GM19328 (cell line): Measurements from ENCODE around the gene TCF4.

Experiments used
- ATAC-seq: cut with Tn5 transposase; IDR thresholded peaks from one replicate; pipeline ENCODE4 v1.9.1; 2021; ENCODE audit warnings: mild to moderate bottlenecking, moderate library complexity; ENCODE audit not compliant: unreplicated experiment

Gene TCF4

DNA sequence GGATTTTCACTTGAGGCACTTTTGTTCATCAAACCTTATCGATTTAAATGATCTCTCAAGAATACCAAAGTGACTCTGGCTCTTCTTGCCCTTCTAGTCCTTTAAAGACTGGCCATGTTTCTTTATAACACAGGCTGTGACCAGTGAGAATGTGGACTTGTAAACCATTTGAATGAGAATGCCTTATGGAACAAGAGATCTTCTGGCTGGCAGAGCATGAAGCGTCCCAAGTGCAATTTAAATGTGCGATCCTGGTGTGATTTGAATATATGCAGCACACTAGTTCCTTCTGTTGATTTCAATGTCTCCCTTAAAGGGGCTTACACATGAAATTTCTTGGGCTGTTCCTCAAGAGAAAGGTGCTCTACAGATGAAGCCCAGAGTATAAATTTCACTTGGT, 366.4 kb downstream of the TCF4 start:
- ATAC-seq, result no peak

- ATAC-seq, result peak; percentile 77
These were observed 367.5 kb downstream of the TCF4 start for GRCh38 chr18:55220523-55220922.

- ATAC-seq, result no peak
These were observed 368.2 kb downstream of the TCF4 start for GRCh38 chr18:55219823-55220222.

- ATAC-seq, result no peak
These were observed 368.9 kb downstream of the TCF4 start for GRCh38 chr18:55219059-55219458.

- ATAC-seq, result no peak
These were observed 373.0 kb downstream of the TCF4 start for GRCh38 chr18:55214969-55215368.

GRCh38 chr18:55214534-55214933, 373.5 kb downstream of the TCF4 start:
- ATAC-seq, result no peak

DNA sequence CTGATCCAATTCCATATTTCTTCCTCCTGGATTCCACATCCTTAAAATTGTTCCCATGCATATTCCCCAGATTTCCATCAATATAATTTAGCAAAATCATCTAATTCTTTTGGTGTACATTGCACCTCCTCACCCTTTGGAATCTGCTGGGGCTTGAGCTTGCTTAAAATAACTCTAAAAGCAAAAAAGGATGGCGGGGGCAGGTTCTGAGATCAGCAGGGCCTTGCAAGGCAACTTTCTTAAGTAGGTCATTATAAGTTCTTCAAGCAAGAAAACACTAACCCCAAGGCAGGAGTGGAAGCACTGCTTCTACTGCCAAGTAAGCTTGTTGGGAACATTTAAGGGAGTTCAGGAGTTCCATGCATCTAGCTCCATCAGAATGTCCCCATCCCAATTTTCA, 374.4 kb downstream of the TCF4 start:
- no peak for ATAC-seq

DNA sequence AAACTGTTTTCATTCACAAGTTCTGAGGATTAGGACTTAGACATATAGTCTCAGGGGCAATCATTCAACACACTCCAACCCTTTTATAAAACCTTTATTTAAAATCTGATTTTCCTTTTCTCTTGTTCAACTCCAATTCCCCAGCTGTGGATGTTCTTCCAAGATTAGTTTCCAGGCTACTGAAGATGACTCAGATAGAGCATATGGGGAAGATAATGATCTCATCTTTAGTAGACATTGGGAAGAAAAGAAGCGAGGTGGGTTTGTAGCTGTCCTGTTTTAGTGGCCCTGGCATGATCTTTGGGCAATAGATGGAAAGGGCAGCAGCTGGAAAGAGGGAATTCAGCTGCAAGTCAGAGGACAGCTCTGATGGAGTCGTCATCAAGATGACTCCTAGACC, 381.1 kb downstream of the TCF4 start:
- no peak for ATAC-seq

DNA sequence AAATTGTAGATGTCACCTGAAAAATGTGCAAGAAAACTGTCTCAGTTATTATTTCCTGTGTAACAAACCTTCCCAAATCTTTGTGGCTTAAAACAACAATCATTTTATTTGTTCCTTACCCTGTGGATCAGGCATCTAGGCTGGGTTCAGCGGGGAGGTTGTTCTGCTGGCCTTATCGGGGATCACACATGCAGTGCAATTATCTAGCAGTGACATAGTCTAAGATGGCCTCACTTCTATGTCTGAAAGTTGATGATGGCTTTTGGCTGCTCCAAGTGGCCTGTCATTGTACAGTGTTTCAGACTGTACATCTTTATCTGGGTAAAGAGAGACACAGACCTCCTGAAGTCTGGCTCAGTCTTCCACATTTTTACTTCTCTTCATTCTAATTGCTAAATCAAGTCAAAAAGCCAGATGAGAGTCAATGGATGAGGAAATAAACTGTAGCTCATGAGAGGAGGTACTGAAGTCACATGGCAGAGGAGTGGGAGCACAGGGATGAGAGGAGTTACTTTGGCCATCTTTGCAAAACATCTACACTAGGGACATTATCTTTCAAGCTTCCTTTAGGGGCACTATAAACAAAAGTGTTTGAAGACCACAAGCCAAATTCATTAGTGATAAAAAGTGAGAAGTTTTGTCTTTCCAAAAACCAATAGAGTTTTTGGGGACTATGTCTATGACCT, 385.6 kb downstream of the TCF4 start:
- no peak for ATAC-seq

- ATAC-seq, result no peak
These were observed 388.6 kb downstream of the TCF4 start for GRCh38 chr18:55199291-55199963.

GRCh38 chr18:55195863-55196262, 392.1 kb downstream of the TCF4 start:
- no peak for ATAC-seq

- ATAC-seq, result no peak
These were observed 398.0 kb downstream of the TCF4 start for GRCh38 chr18:55189972-55190371.

GRCh38 chr18:55186588-55186987, 401.4 kb downstream of the TCF4 start:
- no peak for ATAC-seq

- no peak for ATAC-seq
These were observed 402.6 kb downstream of the TCF4 start for GRCh38 chr18:55185391-55185790.

GRCh38 chr18:55179835-55180234, 408.2 kb downstream of the TCF4 start:
- ATAC-seq, result no peak

DNA sequence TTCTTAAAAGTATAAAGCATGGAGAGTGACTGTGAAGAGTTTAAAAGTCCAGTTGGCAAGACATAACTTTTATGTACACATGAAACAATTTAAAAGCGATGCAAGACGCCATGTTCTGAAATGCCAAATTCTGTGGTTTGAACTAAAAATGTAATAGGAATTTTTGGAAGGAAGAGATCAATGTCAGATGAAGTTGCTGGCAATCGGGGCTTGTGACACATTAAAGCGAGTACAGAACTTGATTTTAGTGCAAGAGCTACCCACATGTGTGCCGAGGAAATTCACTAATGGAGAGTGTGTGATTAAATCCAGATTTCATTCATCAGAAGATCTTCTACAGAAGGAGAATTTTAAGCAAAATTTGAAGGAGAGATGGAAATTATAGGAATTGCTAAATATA, 408.6 kb downstream of the TCF4 start:
- no peak for ATAC-seq

DNA sequence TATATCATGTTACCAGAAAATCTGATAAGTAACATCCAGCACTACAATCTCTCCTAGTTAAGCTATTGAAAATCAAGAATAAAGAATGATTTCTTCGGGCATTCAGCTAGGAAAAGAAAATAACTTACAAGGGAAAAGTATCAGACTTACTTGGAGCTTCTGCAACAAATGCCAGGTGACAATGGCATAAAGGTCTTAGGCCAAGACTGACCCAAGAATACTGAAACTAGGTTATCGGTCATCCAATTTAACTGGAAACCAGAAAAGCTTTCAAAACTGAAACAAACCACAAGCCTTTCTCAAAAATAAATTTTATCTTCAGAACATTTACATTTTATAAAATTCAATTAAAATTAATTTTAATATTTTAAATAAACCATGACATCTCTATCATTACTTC, 414.7 kb downstream of the TCF4 start:
- no peak for ATAC-seq
